ENCODE data around the gene FGF2.
"Not testable (repeated sequence)": the region's sequence is repeated elsewhere in the genome, so short reads cannot be mapped to it uniquely, and the experiment has no call there.

DNA sequence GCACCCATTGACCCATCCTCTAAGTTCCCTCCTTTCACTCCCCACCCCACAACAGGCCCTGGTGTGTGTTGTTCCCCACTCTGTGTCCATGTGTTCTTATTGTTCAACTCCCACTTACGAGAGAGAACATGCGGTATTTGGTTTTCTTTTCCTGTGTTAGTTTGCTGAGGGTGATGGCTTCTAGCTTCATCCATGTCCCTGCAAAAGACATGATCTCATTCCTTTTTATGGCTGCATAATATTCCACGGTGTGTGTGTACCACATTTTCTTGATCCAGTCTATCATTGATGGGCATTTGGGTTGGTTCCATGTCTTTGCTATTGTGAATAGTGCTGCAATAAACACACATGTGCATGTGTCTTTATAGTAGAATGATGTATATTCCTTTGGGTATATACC lies 41.6 kb downstream of the FGF2 start:
- not testable (repeated sequence) for TF ChIP-seq POLR2A (IDR thresholded peaks at IDR 0.05)
- TF ChIP-seq, protein P1, sequence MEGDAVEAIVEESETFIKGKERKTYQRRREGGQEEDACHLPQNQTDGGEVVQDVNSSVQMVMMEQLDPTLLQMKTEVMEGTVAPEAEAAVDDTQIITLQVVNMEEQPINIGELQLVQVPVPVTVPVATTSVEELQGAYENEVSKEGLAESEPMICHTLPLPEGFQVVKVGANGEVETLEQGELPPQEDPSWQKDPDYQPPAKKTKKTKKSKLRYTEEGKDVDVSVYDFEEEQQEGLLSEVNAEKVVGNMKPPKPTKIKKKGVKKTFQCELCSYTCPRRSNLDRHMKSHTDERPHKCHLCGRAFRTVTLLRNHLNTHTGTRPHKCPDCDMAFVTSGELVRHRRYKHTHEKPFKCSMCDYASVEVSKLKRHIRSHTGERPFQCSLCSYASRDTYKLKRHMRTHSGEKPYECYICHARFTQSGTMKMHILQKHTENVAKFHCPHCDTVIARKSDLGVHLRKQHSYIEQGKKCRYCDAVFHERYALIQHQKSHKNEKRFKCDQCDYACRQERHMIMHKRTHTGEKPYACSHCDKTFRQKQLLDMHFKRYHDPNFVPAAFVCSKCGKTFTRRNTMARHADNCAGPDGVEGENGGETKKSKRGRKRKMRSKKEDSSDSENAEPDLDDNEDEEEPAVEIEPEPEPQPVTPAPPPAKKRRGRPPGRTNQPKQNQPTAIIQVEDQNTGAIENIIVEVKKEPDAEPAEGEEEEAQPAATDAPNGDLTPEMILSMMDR (IDR thresholded peaks at IDR 0.05): not testable (repeated sequence)
